HepG2 (cell line): ENCODE measurements around the gene RAB3D. TPM values are rescaled to one million over a fixed set of nuclear protein-coding genes. Genes with fewer than 3 reads are reported as not detected.

ENCODE experiments used
- CCDC6 ChIP-seq: sonication (generic); formaldehyde crosslinking; IDR thresholded peaks from 2 replicates; pipeline ENCODE4 v1.8.1; 2022; ENCODE audit warnings: mild to moderate bottlenecking, missing genetic modification reagents, moderate library complexity
- GLI4 ChIP-seq: sonication (generic); formaldehyde crosslinking; IDR thresholded peaks from 2 replicates; pipeline ENCODE4 v1.5.1; 2020; ENCODE audit warnings: missing genetic modification reagents, mild to moderate bottlenecking, moderate library complexity, borderline replicate concordance
- MEIS1 ChIP-seq: sonication (generic); formaldehyde crosslinking; IDR thresholded peaks from 2 replicates; pipeline ENCODE4 v1.9.0; 2021; ENCODE audit warnings: mild to moderate bottlenecking, missing genetic modification reagents, moderate library complexity, borderline replicate concordance
- PATZ1 ChIP-seq: sonication (generic); formaldehyde crosslinking; IDR thresholded peaks from 2 replicates; pipeline ENCODE4 v1.4.0; 2020; ENCODE audit warnings: missing genetic modification reagents
- REPIN1 ChIP-seq: sonication (generic); formaldehyde crosslinking; IDR thresholded peaks from 2 replicates; pipeline ENCODE4 v1.8.0; 2022; ENCODE audit warnings: missing genetic modification reagents, low read depth, mild to moderate bottlenecking, borderline replicate concordance
- TRAFD1 ChIP-seq: sonication (generic); formaldehyde crosslinking; IDR thresholded peaks from 2 replicates; pipeline ENCODE4 v1.5.1; 2020; ENCODE audit warnings: missing genetic modification reagents, mild to moderate bottlenecking, borderline replicate concordance
- YEATS4 ChIP-seq: sonication (generic); formaldehyde crosslinking; IDR thresholded peaks from 2 replicates; pipeline ENCODE4 v1.4.0; 2020; ENCODE audit warnings: missing genetic modification reagents, borderline replicate concordance
- ZNF574 ChIP-seq: sonication (generic); formaldehyde crosslinking; IDR thresholded peaks from 2 replicates; pipeline ENCODE4 v1.4.0; 2020; ENCODE audit warnings: missing genetic modification reagents
- polyA plus RNA-seq, 8 experiments: library from polyadenylated mRNA; depleted of rRNA in 3 of 8; stranded (reverse) in 7 of 8; unstranded in 1 of 8; fragments of >200 nt; fragmentation: Illumina TruSeq in 4 of 8; extraction: Trizol in 4 of 8; gene quantifications; 2 replicates each; pipeline versions ENCODE4 v1.2.1 to v1.2.3, GENCODE V29; 2011 to 2016; ENCODE audit warnings: low read depth in 4 of 8, missing spikeins in 1 of 8, mixed read lengths in 1 of 8; ENCODE audit not compliant: insufficient read depth in 1 of 8
- total RNA-seq, 5 experiments: library from RNA; depleted of rRNA; stranded (reverse); fragments of >200 nt; fragmentation: Illumina TruSeq; extraction: Trizol; gene quantifications; 2 replicates each; pipeline ENCODE4 v1.2.3, GENCODE V29; 2016; ENCODE audit warnings: low read depth in 1 of 5
- TF ChIP-seq, protein P1 (sequence below), 2 experiments: sonication (generic) in 1 of 2; formaldehyde crosslinking in 1 of 2; IDR thresholded peaks; 2 replicates each; pipeline versions ENCODE4 v1.4.0 to v1.6.1; 2016 to 2020; ENCODE audit warnings: borderline replicate concordance in 1 of 2, low read depth in 1 of 2, mild to moderate bottlenecking in 1 of 2, missing genetic modification reagents in 1 of 2
- TF ChIP-seq, protein P2 (sequence below): sonication (generic); formaldehyde crosslinking; IDR thresholded peaks from 2 replicates; pipeline ENCODE4 v1.5.0; 2020; ENCODE audit warnings: mild to moderate bottlenecking, missing genetic modification reagents, borderline replicate concordance

The RAB3D gene
- total and polyA plus RNA-seq, 2 of the 13 experiments (the other 11 are each of a cell fraction or from before 2014, with no cell fraction given) = 2.0 to 16.1 TPM

DNA sequence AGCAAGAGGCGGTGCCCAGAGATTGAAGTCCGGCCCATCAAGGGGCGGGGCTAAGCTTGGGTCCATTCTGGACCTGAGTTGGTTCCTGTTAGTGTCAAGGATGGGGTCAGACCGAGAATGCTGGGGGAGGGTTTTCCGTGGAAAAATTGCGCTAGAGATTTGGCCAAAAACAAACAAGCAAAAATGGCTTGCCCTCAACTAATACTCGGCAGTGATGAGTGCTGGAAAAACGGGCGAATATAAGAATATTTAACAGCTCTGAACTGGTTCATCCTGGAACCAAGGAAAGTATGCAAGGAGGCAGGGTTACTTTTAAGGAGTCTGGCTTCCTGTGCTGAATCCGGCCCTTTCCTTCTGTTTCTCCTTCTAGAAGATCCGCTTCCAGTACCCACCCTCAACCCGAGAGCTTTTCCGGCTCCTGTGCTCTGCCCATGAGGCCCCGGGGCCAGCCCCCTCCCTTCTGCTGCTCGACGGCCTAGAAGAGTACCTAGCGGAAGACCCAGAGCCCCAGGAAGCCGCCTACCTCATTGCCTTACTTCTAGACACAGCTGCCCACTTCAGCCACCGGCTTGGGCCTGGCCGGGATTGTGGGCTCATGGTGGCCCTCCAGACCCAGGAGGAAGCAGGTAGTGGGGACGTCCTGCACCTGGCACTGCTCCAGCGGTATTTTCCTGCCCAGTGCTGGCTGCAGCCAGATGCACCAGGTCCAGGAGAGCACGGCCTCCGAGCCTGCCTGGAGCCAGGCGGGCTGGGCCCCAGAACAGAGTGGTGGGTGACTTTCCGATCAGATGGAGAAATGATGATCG lies 35.9 kb upstream of the RAB3D start (continued):
- TF ChIP-seq, protein P1, sequence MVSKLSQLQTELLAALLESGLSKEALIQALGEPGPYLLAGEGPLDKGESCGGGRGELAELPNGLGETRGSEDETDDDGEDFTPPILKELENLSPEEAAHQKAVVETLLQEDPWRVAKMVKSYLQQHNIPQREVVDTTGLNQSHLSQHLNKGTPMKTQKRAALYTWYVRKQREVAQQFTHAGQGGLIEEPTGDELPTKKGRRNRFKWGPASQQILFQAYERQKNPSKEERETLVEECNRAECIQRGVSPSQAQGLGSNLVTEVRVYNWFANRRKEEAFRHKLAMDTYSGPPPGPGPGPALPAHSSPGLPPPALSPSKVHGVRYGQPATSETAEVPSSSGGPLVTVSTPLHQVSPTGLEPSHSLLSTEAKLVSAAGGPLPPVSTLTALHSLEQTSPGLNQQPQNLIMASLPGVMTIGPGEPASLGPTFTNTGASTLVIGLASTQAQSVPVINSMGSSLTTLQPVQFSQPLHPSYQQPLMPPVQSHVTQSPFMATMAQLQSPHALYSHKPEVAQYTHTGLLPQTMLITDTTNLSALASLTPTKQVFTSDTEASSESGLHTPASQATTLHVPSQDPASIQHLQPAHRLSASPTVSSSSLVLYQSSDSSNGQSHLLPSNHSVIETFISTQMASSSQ (IDR thresholded peaks at IDR 0.05; ENCODE audit: low read depth) = no peak
- TF ChIP-seq, protein P1 (CRISPR knock-in tag; IDR thresholded peaks at IDR 0.05; ENCODE audit: borderline replicate concordance) = peak; percentile 33; the same call in 1 of the 2 replicates
- TF ChIP-seq CCDC6 (CRISPR knock-in tag) = 0 out of 2 replicates have a peak, but pooled peaks have one; percentile 51
- TF ChIP-seq REPIN1 (CRISPR knock-in tag) = no peak; the same call in 1 of the 2 replicates
- TF ChIP-seq PATZ1 (CRISPR knock-in tag) = no peak
- TF ChIP-seq, protein P2, sequence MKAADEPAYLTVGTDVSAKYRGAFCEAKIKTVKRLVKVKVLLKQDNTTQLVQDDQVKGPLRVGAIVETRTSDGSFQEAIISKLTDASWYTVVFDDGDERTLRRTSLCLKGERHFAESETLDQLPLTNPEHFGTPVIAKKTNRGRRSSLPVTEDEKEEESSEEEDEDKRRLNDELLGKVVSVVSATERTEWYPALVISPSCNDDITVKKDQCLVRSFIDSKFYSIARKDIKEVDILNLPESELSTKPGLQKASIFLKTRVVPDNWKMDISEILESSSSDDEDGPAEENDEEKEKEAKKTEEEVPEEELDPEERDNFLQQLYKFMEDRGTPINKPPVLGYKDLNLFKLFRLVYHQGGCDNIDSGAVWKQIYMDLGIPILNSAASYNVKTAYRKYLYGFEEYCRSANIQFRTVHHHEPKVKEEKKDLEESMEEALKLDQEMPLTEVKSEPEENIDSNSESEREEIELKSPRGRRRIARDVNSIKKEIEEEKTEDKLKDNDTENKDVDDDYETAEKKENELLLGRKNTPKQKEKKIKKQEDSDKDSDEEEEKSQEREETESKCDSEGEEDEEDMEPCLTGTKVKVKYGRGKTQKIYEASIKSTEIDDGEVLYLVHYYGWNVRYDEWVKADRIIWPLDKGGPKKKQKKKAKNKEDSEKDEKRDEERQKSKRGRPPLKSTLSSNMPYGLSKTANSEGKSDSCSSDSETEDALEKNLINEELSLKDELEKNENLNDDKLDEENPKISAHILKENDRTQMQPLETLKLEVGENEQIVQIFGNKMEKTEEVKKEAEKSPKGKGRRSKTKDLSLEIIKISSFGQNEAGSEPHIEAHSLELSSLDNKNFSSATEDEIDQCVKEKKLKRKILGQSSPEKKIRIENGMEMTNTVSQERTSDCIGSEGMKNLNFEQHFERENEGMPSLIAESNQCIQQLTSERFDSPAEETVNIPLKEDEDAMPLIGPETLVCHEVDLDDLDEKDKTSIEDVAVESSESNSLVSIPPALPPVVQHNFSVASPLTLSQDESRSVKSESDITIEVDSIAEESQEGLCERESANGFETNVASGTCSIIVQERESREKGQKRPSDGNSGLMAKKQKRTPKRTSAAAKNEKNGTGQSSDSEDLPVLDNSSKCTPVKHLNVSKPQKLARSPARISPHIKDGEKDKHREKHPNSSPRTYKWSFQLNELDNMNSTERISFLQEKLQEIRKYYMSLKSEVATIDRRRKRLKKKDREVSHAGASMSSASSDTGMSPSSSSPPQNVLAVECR (CRISPR knock-in tag) = peak; percentile 42; the same call in 1 of the 2 replicates
- TF ChIP-seq MEIS1 (CRISPR knock-in tag) = 0 out of 2 replicates have a peak, but pooled peaks have one; percentile 48
- peak; percentile 37 for TF ChIP-seq ZNF574 (CRISPR knock-in tag)
- TF ChIP-seq TRAFD1 = peak; percentile 29; the same call in 1 of the 2 replicates
- no peak for TF ChIP-seq GLI4 (CRISPR knock-in tag)
- peak; percentile 37; the same call in 1 of the 2 replicates for TF ChIP-seq YEATS4
